DND-41 (cell line): ENCODE measurements around the gene SEC14L5.

Experiments used
- EZH2 ChIP-seq: IDR thresholded peaks from 3 replicates; pipeline ENCODE4 v1.6.1; 2012; ENCODE audit warnings: borderline replicate concordance, low read depth, mild to moderate bottlenecking, moderate library complexity, low read length, inconsistent platforms; ENCODE audit not compliant: severe bottlenecking
- TF ChIP-seq, protein P1 (sequence below): IDR thresholded peaks from 2 replicates; pipeline ENCODE4 v1.5.1; 2012; ENCODE audit warnings: borderline replicate concordance, low read length, moderate library complexity, mild to moderate bottlenecking; ENCODE audit not compliant: poor library complexity, severe bottlenecking; ENCODE audit errors: extremely low read depth

- TF ChIP-seq, protein P1, sequence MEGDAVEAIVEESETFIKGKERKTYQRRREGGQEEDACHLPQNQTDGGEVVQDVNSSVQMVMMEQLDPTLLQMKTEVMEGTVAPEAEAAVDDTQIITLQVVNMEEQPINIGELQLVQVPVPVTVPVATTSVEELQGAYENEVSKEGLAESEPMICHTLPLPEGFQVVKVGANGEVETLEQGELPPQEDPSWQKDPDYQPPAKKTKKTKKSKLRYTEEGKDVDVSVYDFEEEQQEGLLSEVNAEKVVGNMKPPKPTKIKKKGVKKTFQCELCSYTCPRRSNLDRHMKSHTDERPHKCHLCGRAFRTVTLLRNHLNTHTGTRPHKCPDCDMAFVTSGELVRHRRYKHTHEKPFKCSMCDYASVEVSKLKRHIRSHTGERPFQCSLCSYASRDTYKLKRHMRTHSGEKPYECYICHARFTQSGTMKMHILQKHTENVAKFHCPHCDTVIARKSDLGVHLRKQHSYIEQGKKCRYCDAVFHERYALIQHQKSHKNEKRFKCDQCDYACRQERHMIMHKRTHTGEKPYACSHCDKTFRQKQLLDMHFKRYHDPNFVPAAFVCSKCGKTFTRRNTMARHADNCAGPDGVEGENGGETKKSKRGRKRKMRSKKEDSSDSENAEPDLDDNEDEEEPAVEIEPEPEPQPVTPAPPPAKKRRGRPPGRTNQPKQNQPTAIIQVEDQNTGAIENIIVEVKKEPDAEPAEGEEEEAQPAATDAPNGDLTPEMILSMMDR = no peak
- TF ChIP-seq EZH2 = no peak
Observed at GRCh38 chr16:4915226-4915761, 42.8 kb upstream of the SEC14L5 start.
